Peyer's patch (tissue), 4 donors: ENCODE results near the gene THOC6.

Source experiments
- CTCF ChIP-seq, 6 experiments: fragments of 450-650 bp in 4 of 6; fragments of 200-600 bp in 2 of 6; sonication (generic) in 1 of 6; IDR thresholded peaks; one replicate each; pipeline ENCODE4 v1.5.1; 2017 to 2019; ENCODE audit warnings: antibody characterized with exemption in 6 of 6, mild to moderate bottlenecking in 3 of 6, moderate library complexity in 1 of 6
- POLR2A ChIP-seq, 2 donors: fragments of 450-650 bp; IDR thresholded peaks; one replicate each; pipeline ENCODE4 v1.5.1; 2017; ENCODE audit warnings: antibody characterized with exemption in 2 of 2, mild to moderate bottlenecking in 2 of 2, moderate library complexity in 2 of 2

GRCh38 chr16:3070608-3071111, 46.8 kb downstream of the THOC6 start:
- TF ChIP-seq CTCF (IDR thresholded peaks at IDR 0.05): no peak
- no peak for TF ChIP-seq POLR2A (IDR thresholded peaks at IDR 0.05)
